ENCODE measurements around the gene CD96.

Gene CD96

GRCh38 chr3:111566844-111567243 is 24.8 kb downstream of the CD96 start:
- DNase-seq (ENCODE audit: extremely low read depth, low read depth): no peak
- no peak for TF ChIP-seq CTCF (IDR thresholded peaks at IDR 0.05; ENCODE audit: low read depth, low read length)

GRCh38 chr3:111568355-111568754 is 26.4 kb downstream of the CD96 start:
- no peak for DNase-seq (ENCODE audit: extremely low read depth, low read depth)
- no peak for TF ChIP-seq CTCF (IDR thresholded peaks at IDR 0.05; ENCODE audit: low read depth, low read length)

- no peak for TF ChIP-seq CTCF (IDR thresholded peaks at IDR 0.05; ENCODE audit: low read depth, low read length)
These were observed 26.9 kb downstream of the CD96 start for GRCh38 chr3:111568911-111569310.

GRCh38 chr3:111570404-111571030 is 28.5 kb downstream of the CD96 start:
- no peak for TF ChIP-seq CTCF (IDR thresholded peaks at IDR 0.05; ENCODE audit: low read depth, low read length)
- DNase-seq (ENCODE audit: extremely low read depth, low read depth): no peak

More at GRCh38 chr3:111568911-111569310, 26.9 kb downstream of the CD96 start:
- DNase-seq (ENCODE audit: extremely low read depth, low read depth): no peak

- DNase-seq (ENCODE audit: extremely low read depth, low read depth): no peak
- TF ChIP-seq CTCF (IDR thresholded peaks at IDR 0.05; ENCODE audit: low read depth, low read length): no peak
These were observed 29.3 kb downstream of the CD96 start for GRCh38 chr3:111571282-111571681.

GRCh38 chr3:111571907-111572460 is 30.0 kb downstream of the CD96 start:
- TF ChIP-seq CTCF (IDR thresholded peaks at IDR 0.05; ENCODE audit: low read depth, low read length): no peak
- no peak for DNase-seq (ENCODE audit: extremely low read depth, low read depth)

- DNase-seq (ENCODE audit: extremely low read depth, low read depth): no peak
- TF ChIP-seq CTCF (IDR thresholded peaks at IDR 0.05; ENCODE audit: low read depth, low read length): no peak
These were observed 35.1 kb downstream of the CD96 start for GRCh38 chr3:111577113-111577512.

All from AG09319 (cell line).